Uterus (tissue), 2 donors: Measurements from ENCODE around the gene FOXP4.

Source experiments
- POLR2A ChIP-seq, 2 donors: fragments of 450-650 bp; IDR thresholded peaks; one replicate each; pipeline ENCODE4 v1.6.1; 2016; ENCODE audit warnings: antibody characterized with exemption in 2 of 2, mild to moderate bottlenecking in 1 of 2, moderate library complexity in 1 of 2
- TF ChIP-seq, protein P1 (sequence below), 4 experiments: fragments of 200-600 bp in 2 of 4; fragments of 450-650 bp in 2 of 4; sonication (generic) in 2 of 4; IDR thresholded peaks; one replicate each; pipeline ENCODE4 v1.5.1; 2016 to 2019; ENCODE audit warnings: antibody characterized with exemption in 4 of 4, mild to moderate bottlenecking in 2 of 4, moderate library complexity in 1 of 4

- TF ChIP-seq, protein P1, sequence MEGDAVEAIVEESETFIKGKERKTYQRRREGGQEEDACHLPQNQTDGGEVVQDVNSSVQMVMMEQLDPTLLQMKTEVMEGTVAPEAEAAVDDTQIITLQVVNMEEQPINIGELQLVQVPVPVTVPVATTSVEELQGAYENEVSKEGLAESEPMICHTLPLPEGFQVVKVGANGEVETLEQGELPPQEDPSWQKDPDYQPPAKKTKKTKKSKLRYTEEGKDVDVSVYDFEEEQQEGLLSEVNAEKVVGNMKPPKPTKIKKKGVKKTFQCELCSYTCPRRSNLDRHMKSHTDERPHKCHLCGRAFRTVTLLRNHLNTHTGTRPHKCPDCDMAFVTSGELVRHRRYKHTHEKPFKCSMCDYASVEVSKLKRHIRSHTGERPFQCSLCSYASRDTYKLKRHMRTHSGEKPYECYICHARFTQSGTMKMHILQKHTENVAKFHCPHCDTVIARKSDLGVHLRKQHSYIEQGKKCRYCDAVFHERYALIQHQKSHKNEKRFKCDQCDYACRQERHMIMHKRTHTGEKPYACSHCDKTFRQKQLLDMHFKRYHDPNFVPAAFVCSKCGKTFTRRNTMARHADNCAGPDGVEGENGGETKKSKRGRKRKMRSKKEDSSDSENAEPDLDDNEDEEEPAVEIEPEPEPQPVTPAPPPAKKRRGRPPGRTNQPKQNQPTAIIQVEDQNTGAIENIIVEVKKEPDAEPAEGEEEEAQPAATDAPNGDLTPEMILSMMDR (IDR thresholded peaks at IDR 0.05) = no peak
- no peak for TF ChIP-seq POLR2A (IDR thresholded peaks at IDR 0.05)
Observed at GRCh38 chr6:41502917-41503671, 43.1 kb upstream of the FOXP4 start.
